Measurements from ENCODE around the gene PCDHGA11.
"Not testable (repeated sequence)": the region's sequence is repeated elsewhere in the genome, so short reads cannot be mapped to it uniquely, and the experiment has no call there.

PCDHGA11 gene

DNA sequence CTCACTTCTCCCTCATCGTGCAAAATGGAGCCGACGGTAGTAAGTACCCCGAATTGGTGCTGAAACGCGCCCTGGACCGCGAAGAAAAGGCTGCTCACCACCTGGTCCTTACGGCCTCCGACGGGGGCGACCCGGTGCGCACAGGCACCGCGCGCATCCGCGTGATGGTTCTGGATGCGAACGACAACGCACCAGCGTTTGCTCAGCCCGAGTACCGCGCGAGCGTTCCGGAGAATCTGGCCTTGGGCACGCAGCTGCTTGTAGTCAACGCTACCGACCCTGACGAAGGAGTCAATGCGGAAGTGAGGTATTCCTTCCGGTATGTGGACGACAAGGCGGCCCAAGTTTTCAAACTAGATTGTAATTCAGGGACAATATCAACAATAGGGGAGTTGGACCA is 10.4 kb downstream of the PCDHGA11 start:
- no peak for DNase-seq (ENCODE audit: low read depth)

GRCh38 chr5:141432308-141432707 is 11.5 kb downstream of the PCDHGA11 start:
- not testable (repeated sequence) for DNase-seq (ENCODE audit: low read depth)

- DNase-seq (ENCODE audit: low read depth): not testable (repeated sequence)
Measured at GRCh38 chr5:141432726-141433125, 11.9 kb downstream of the PCDHGA11 start.

DNA sequence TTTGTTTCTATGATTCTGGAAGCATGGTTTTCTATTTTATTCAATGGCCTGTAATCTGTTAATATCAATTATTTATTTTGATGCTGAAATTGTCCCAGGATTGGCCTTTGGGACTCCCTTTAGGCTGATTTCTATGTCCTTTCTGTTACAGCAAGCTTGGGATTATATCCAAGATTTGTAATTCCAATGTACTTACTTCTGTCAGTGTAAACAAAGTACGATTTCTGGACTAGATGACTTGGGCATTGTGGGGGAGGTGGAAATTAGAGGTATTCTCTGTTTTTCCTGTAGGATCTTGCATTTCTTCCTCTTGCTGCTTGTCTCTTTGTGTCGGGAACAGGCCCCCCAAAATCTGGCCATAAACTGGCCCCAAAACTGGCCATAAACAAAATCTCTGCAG is 13.2 kb downstream of the PCDHGA11 start:
- DNase-seq (ENCODE audit: low read depth): no peak

DNA sequence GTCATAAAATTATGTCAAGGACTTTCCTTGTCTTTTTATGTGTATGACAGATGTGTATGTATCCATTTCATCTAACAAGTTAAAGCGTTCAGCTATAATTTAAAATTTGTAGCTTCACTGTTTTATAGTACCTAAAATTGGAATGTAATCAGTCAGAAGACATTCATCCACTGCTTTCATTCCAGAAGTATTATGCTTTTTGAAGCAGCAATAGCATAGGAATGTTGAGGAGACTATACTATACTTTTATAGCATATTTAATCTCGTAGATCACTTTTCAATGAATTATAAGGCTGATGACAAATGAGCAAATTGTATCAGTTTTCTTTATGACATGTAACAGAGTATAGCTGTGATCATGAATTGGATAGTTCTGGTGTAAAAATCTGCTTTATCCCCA is 16.4 kb downstream of the PCDHGA11 start:
- no peak for DNase-seq (ENCODE audit: low read depth)

GRCh38 chr5:141439411-141440141 is 18.7 kb downstream of the PCDHGA11 start:
- no peak for DNase-seq (ENCODE audit: low read depth)

DNA sequence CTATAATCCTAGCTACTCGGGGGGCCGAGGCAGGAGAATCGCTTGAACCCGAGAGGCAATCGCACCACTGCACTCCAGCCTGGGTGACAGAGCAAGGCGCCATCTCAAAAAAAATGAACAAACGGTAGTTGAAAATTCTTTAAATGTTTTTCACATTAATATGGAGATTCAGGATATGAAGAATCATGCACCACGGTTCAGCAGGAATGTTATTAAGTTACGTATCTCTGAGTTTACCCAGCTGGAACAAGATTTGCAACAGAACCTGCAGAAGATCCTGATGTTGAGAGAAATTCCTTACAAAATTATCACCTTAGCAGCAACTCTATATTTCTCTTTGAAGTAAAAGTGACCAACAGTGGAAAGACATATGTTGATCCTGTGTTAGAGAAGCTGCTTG is 19.5 kb downstream of the PCDHGA11 start:
- DNase-seq (ENCODE audit: low read depth): no peak

DNA sequence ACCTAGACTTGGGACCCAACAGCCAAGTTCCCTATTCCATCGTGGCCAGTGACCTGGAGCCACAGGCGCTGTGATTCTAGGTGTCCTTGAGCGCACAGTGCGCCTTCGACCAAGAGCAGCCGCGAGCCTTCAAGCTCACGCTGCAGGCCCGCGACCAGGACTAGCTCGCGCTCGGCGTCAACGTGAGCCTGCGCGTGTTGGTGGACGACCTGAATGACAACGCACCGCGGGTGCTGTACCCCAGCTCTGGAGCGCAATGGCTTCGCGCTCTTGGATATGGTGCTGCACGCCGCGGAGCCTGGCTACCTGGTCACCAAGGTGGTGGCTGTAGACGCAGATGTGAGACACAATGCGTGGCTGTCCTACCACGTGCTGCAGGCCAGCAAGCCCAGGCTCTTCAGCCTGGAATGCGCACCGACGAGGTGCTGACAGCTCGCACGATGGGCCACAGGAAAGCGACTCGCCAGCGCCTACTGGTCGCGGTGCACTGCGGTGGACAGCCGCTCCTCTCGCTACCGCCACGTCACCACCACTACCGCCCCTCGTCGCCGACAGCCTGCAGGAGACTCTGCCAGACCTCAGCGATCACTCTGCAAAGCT is 20.8 kb downstream of the PCDHGA11 start:
- no peak for DNase-seq (ENCODE audit: low read depth)

DNA sequence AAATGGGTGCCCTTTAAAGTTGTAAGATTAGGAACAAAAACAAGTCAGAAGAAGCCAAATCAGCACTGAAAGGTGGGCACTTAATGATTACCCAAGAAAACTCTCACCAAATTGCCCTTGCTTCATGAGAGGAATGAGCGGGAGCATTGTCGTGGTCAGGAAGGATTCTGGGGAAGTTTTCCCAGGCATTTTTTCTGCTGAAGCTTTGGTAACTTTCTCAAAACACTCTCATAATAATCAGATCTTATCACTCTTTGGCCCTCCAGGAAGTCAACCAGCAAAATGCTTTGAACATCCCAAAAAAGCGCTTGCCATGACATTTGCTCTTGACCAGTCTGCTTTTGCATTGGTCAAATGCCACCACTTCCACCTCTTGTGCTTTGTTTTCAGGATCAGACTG is 44.5 kb downstream of the PCDHGA11 start:
- DNase-seq (ENCODE audit: low read depth): no peak

Data from activated T-cell treated with anti-CD3 and anti-CD28 coated beads for 48 hours (primary cell).